Tongue (tissue), 1 donor: ENCODE results near the gene SRCIN1. TPM values are rescaled to one million over a fixed set of nuclear protein-coding genes. Genes with fewer than 3 reads are reported as not detected.

Experiments used
- total RNA-seq: library from RNA; depleted of rRNA; stranded (reverse); fragments of >200 nt; gene quantifications from one replicate; pipeline ENCODE4 v1.2.3, GENCODE V29; 2014

The SRCIN1 gene
- total RNA-seq, 1 donor from 2014 or later: 1.0 TPM

Other genes with a start within 250 kb of the SRCIN1 start
- gene ARHGAP23, start 177.5 kb downstream of the SRCIN1 start, total RNA-seq: 67.0 TPM
- gene EPOP, start 69.0 kb upstream of the SRCIN1 start, total RNA-seq: not detected
- 42.2 TPM for gene MLLT6, start 99.3 kb upstream of the SRCIN1 start, total RNA-seq
- gene CISD3, start 124.4 kb upstream of the SRCIN1 start, total RNA-seq: 4.4 TPM
- 8.0 TPM for gene PCGF2, start 142.4 kb upstream of the SRCIN1 start, total RNA-seq
- 64.7 TPM for gene PSMB3, start 146.8 kb upstream of the SRCIN1 start, total RNA-seq
- gene PIP4K2B, start 193.6 kb upstream of the SRCIN1 start, total RNA-seq: 81.4 TPM
- 11.4 TPM for gene CWC25, start 219.4 kb upstream of the SRCIN1 start, total RNA-seq
- gene RPL23, start 247.8 kb upstream of the SRCIN1 start, total RNA-seq: 1,363 TPM